Trophoblast cell (in vitro differentiated cells and primary cell): ENCODE measurements around the gene TFPI.

Experiments
- DNase-seq, 2 donors: peaks; one replicate each; pipeline ENCODE4 v3.0.0-alpha.2; 2016
- H2AFZ ChIP-seq: 2 replicates; pipeline ENCODE4 v1.6.1; 2013; ENCODE audit warnings: low read length, moderate library complexity, mild to moderate bottlenecking; ENCODE audit not compliant: insufficient read depth, poor library complexity
- H2AK5ac ChIP-seq: 2 replicates; pipeline ENCODE4 v1.6.1; 2013; ENCODE audit warnings: mild to moderate bottlenecking, low read length
- H2BK120ac ChIP-seq: 2 replicates; pipeline ENCODE4 v1.6.1; 2013; ENCODE audit warnings: low read length, mild to moderate bottlenecking, moderate library complexity; ENCODE audit not compliant: insufficient read depth, poor library complexity
- H2BK12ac ChIP-seq: 2 replicates; pipeline ENCODE4 v1.6.1; 2013; ENCODE audit warnings: mild to moderate bottlenecking, low read length, moderate library complexity
- H2BK5ac ChIP-seq: 2 replicates; pipeline ENCODE4 v1.6.1; 2013; ENCODE audit warnings: low read length, low read depth, moderate library complexity, mild to moderate bottlenecking; ENCODE audit not compliant: poor library complexity
- H3K14ac ChIP-seq: 2 replicates; pipeline ENCODE4 v1.6.1; 2013; ENCODE audit warnings: mild to moderate bottlenecking, low read length
- H3K18ac ChIP-seq: 2 replicates; pipeline ENCODE4 v1.6.1; 2013; ENCODE audit warnings: mild to moderate bottlenecking, low read length
- H3K23ac ChIP-seq: 2 replicates; pipeline ENCODE4 v1.6.1; 2013; ENCODE audit warnings: low read length
- H3K27ac ChIP-seq: 2 replicates; pipeline ENCODE4 v1.5.1; 2013; ENCODE audit warnings: low read depth, mild to moderate bottlenecking, inconsistent platforms, low read length, moderate library complexity
- H3K27me3 ChIP-seq: 2 replicates; pipeline ENCODE4 v1.6.1; 2013; ENCODE audit warnings: inconsistent platforms, mild to moderate bottlenecking, low read length, moderate library complexity; ENCODE audit not compliant: insufficient read depth
- H3K36me3 ChIP-seq, 2 experiments: 1 replicate in 1 of 2; 2 replicates in 1 of 2; pipeline ENCODE4 v1.6.1; 2013; ENCODE audit warnings: low read length in 2 of 2, mild to moderate bottlenecking in 2 of 2, moderate library complexity in 1 of 2; ENCODE audit not compliant: insufficient read depth in 2 of 2, control insufficient read depth in 1 of 2
- H3K4ac ChIP-seq: 2 replicates; pipeline ENCODE4 v1.6.1; 2013; ENCODE audit warnings: low read depth, mild to moderate bottlenecking, low read length, moderate library complexity
- H3K4me1 ChIP-seq, 2 experiments: 1 replicate in 1 of 2; 2 replicates in 1 of 2; pipeline ENCODE4 v1.6.1; 2013; ENCODE audit warnings: low read length in 2 of 2, mild to moderate bottlenecking in 2 of 2, moderate library complexity in 1 of 2; ENCODE audit not compliant: insufficient read depth in 2 of 2, control insufficient read depth in 1 of 2
- H3K4me2 ChIP-seq: 2 replicates; pipeline ENCODE4 v1.6.1; 2013; ENCODE audit warnings: inconsistent platforms, mild to moderate bottlenecking, low read length, moderate library complexity
- H3K4me3 ChIP-seq: 2 replicates; pipeline ENCODE4 v1.5.1; 2013; ENCODE audit warnings: mild to moderate bottlenecking, low read depth, low read length, inconsistent platforms
- H3K79me1 ChIP-seq: one replicate; pipeline ENCODE4 v1.6.1; 2013; ENCODE audit warnings: low read length
- H3K79me2 ChIP-seq: 2 replicates; pipeline ENCODE4 v1.6.1; 2013; ENCODE audit warnings: low read length, mild to moderate bottlenecking; ENCODE audit not compliant: control insufficient read depth, insufficient read depth, poor library complexity
- H3K9ac ChIP-seq: 2 replicates; pipeline ENCODE4 v1.6.1; 2013; ENCODE audit warnings: mild to moderate bottlenecking, low read length
- H3K9me3 ChIP-seq: 2 replicates; pipeline ENCODE4 v1.6.1; 2013; ENCODE audit warnings: low read depth, mild to moderate bottlenecking, control low read depth, inconsistent platforms, low read length; ENCODE audit not compliant: insufficient read depth
- H4K12ac ChIP-seq: 2 replicates; pipeline ENCODE4 v1.6.1; 2013; ENCODE audit warnings: low read depth, mild to moderate bottlenecking, low read length, moderate library complexity
- H4K8ac ChIP-seq: 2 replicates; pipeline ENCODE4 v1.6.1; 2013; ENCODE audit warnings: low read depth, mild to moderate bottlenecking, low read length, moderate library complexity
- H4K91ac ChIP-seq: one replicate; pipeline ENCODE4 v1.6.1; 2013; ENCODE audit warnings: low read depth, mild to moderate bottlenecking, low read length, moderate library complexity
- WGBS: extraction: QIAGEN DNeasy Blood & Tissue Kit; methylation state at CpG from one replicate; pipeline ENCODE4 v1.1.7; 2013; ENCODE audit warnings: missing lambda C conversion rate; ENCODE audit not compliant: insufficient read length, insufficient coverage; ENCODE audit errors: extremely low coverage; 5-methylcytosine and 5-hydroxymethylcytosine counted together

Gene TFPI

GRCh38 chr2:187529977-187530721 lies 24.1 kb downstream of the TFPI start:
- H3K79me2 ChIP-seq: no peaks in the 10 kb centered on the region
- H3K36me3 ChIP-seq: peaks cover 0 to 2% of the 10 kb centered on the region in 2 experiments
- H2BK120ac ChIP-seq: no peak overlapping the region
- H3K79me1 ChIP-seq: peaks cover 14% of the 10 kb centered on the region
- no peak overlapping the region for H3K4me2 ChIP-seq
- H4K8ac ChIP-seq: no peak overlapping the region
- H2AFZ ChIP-seq: no peak overlapping the region
- no peak overlapping the region for H2AK5ac ChIP-seq
- H2BK5ac ChIP-seq: no peak overlapping the region
- DNase-seq: peak; percentile 68 to 92
- no peak overlapping the region for H3K4ac ChIP-seq
- H3K9me3 ChIP-seq: peaks cover 2% of the 10 kb centered on the region
- no peak overlapping the region for H3K23ac ChIP-seq
- H3K9ac ChIP-seq: no peak overlapping the region
- H3K27me3 ChIP-seq: no peaks in the 10 kb centered on the region
- H3K4me1 ChIP-seq: peaks cover 11 to 12% of the 10 kb centered on the region in 2 experiments
- no peak overlapping the region for H2BK12ac ChIP-seq
- peak overlapping the region; percentile 26 for H3K27ac ChIP-seq
- no peak overlapping the region for H3K14ac ChIP-seq
- no CpG with 5 or more reads among the region's 7 CpGs for WGBS
- H3K18ac ChIP-seq: no peak overlapping the region
- no peak overlapping the region for H3K4me3 ChIP-seq
- no peak overlapping the region for H4K91ac ChIP-seq
- no peak overlapping the region for H4K12ac ChIP-seq

- Histone ChIP-seq H3K4me2 (no peak overlapping the region), H2AK5ac (no peak overlapping the region), H3K14ac (no peak overlapping the region), H3K27ac (peak overlapping the region; percentile 28), H2BK5ac (no peak overlapping the region), H3K79me2 (no peaks in the 10 kb centered on the region), H4K12ac (no peak overlapping the region), H4K8ac (no peak overlapping the region), H3K36me3 (peaks cover 0 to 2% of the 10 kb centered on the region in 2 experiments), H3K4me3 (no peak overlapping the region), H3K4me1 (peaks cover 11 to 12% of the 10 kb centered on the region in 2 experiments), H3K4ac (no peak overlapping the region), H3K9me3 (peaks cover 2% of the 10 kb centered on the region), H2BK120ac (peak overlapping the region; percentile 58), H3K23ac (no peak overlapping the region), H2BK12ac (no peak overlapping the region), H3K27me3 (no peaks in the 10 kb centered on the region), H3K9ac (no peak overlapping the region), H4K91ac (peak overlapping the region; percentile 55), H3K79me1 (peaks cover 14% of the 10 kb centered on the region), H2AFZ (no peak overlapping the region), H3K18ac (no peak overlapping the region)
- no peak for DNase-seq
- WGBS: no CpG with 5 or more reads among the region's 3 CpGs
Measured at GRCh38 chr2:187529248-187529976, 24.8 kb downstream of the TFPI start.

GRCh38 chr2:187528042-187528441 lies 26.2 kb downstream of the TFPI start:
- peaks cover under 1% of the 10 kb centered on the region for H3K9me3 ChIP-seq
- peaks cover 9% of the 10 kb centered on the region for H3K79me1 ChIP-seq
- no peak overlapping the region for H2AFZ ChIP-seq
- H3K14ac ChIP-seq: no peak overlapping the region
- H3K79me2 ChIP-seq: no peaks in the 10 kb centered on the region
- H3K4me3 ChIP-seq: no peak overlapping the region
- H2BK12ac ChIP-seq: no peak overlapping the region
- DNase-seq: no peak
- no peak overlapping the region for H2BK120ac ChIP-seq
- no peak overlapping the region for H2AK5ac ChIP-seq
- H3K27me3 ChIP-seq: no peaks in the 10 kb centered on the region
- no peak overlapping the region for H4K91ac ChIP-seq
- no peak overlapping the region for H3K4me2 ChIP-seq
- peaks cover 8% of the 10 kb centered on the region in 2 experiments for H3K4me1 ChIP-seq
- WGBS: no CpG with 5 or more reads among the region's 1 CpG
- no peak overlapping the region for H3K9ac ChIP-seq
- H3K27ac ChIP-seq: no peak overlapping the region
- no peaks in the 10 kb centered on the region for H3K36me3 ChIP-seq
- H3K4ac ChIP-seq: no peak overlapping the region
- H2BK5ac ChIP-seq: no peak overlapping the region
- no peak overlapping the region for H3K18ac ChIP-seq
- no peak overlapping the region for H3K23ac ChIP-seq
- no peak overlapping the region for H4K8ac ChIP-seq
- H4K12ac ChIP-seq: no peak overlapping the region

GRCh38 chr2:187527262-187527661 lies 27.0 kb downstream of the TFPI start:
- H3K18ac ChIP-seq: no peak overlapping the region
- no peak overlapping the region for H4K8ac ChIP-seq
- H2AK5ac ChIP-seq: no peak overlapping the region
- no peak overlapping the region for H3K23ac ChIP-seq
- no peak overlapping the region for H2BK120ac ChIP-seq
- H3K27me3 ChIP-seq: no peaks in the 10 kb centered on the region
- no peaks in the 10 kb centered on the region for H3K9me3 ChIP-seq
- no peak overlapping the region for H3K14ac ChIP-seq
- no peak overlapping the region for H3K4ac ChIP-seq
- no peak overlapping the region for H4K12ac ChIP-seq
- H3K4me3 ChIP-seq: no peak overlapping the region
- H3K27ac ChIP-seq: no peak overlapping the region
- no peak overlapping the region for H3K9ac ChIP-seq
- WGBS: no CpG with 5 or more reads among the region's 4 CpGs
- H2AFZ ChIP-seq: no peak overlapping the region
- no peak overlapping the region for H2BK5ac ChIP-seq
- no peaks in the 10 kb centered on the region for H3K79me2 ChIP-seq
- H3K79me1 ChIP-seq: peaks cover 3% of the 10 kb centered on the region
- H3K4me2 ChIP-seq: no peak overlapping the region
- peaks cover under 1 to 2% of the 10 kb centered on the region in 2 experiments for H3K4me1 ChIP-seq
- no peak for DNase-seq
- H3K36me3 ChIP-seq: no peaks in the 10 kb centered on the region
- no peak overlapping the region for H4K91ac ChIP-seq
- H2BK12ac ChIP-seq: no peak overlapping the region
